Colonic mucosa (tissue), 4 donors: ENCODE measurements around the gene TMEM179. TPM values are rescaled to one million over a fixed set of nuclear protein-coding genes. Genes with fewer than 3 reads are reported as not detected.
A peak's percentile ranks its signal among the peaks of the same experiment; 100 is the strongest.

ENCODE experiments used
- DNase-seq: peaks from one replicate; pipeline ENCODE4 v3.0.0-alpha.2; 2020
- H3K27ac ChIP-seq: fragments of 200-600 bp; one replicate; pipeline ENCODE4 v1.8.0; 2021
- H3K27me3 ChIP-seq: fragments of 200-600 bp; one replicate; pipeline ENCODE4 v1.8.0; 2021
- H3K36me3 ChIP-seq: fragments of 200-600 bp; one replicate; pipeline ENCODE4 v1.8.0; 2021
- H3K4me1 ChIP-seq: fragments of 200-600 bp; one replicate; pipeline ENCODE4 v1.8.0; 2021; ENCODE audit warnings: mild to moderate bottlenecking
- H3K4me3 ChIP-seq: fragments of 200-600 bp; one replicate; pipeline ENCODE4 v1.8.0; 2021
- H3K9ac ChIP-seq, 2 donors: one replicate each; pipeline ENCODE4 v1.7.0; 2013; ENCODE audit warnings: control low read depth in 2 of 2, low read depth in 2 of 2, low read length in 2 of 2
- H3K9me3 ChIP-seq: fragments of 200-600 bp; one replicate; pipeline ENCODE4 v1.8.0; 2021
- CTCF ChIP-seq: fragments of 200-600 bp; IDR thresholded peaks from one replicate; pipeline ENCODE4 v1.8.0; 2022; ENCODE audit warnings: antibody characterized with exemption, mild to moderate bottlenecking
- intact Hi-C: fragments of 100-400 bp; cut with DNase I; formaldehyde crosslinking; loops from one replicate; pipeline ENCODE4 v1.14.1; 2022
- total RNA-seq, 2 donors: library from RNA; stranded (reverse); fragmentation: NEBNext Ultra II Directional in 1 of 2; extraction: Animal tissue kit (Norgen Biotek cat#: 25700) in 1 of 2; gene quantifications; one replicate each; pipeline ENCODE4 v1.2.1, GENCODE V29; 2021
- donor health status: healthy.
- donor health status: DM: no; HTN: no; CAD: no.
- donor health status: DM: no; HTN: no; CAD: no.

The TMEM179 gene
- total RNA-seq, 2 donors from 2014 or later: 0.69 TPM; not detected in 1

- TF ChIP-seq CTCF: no peak
- peak overlapping the region; percentile 47 for H3K27ac ChIP-seq
- no peaks in the 10 kb centered on the region for H3K36me3 ChIP-seq
- peaks cover 6% of the 10 kb centered on the region for H3K4me1 ChIP-seq
- no peak overlapping the region for H3K9ac ChIP-seq
- intact Hi-C loops: no loop called here
- peak; percentile 29 for DNase-seq
- no peaks in the 10 kb centered on the region for H3K27me3 ChIP-seq
- no peak overlapping the region for H3K4me3 ChIP-seq
- no peaks in the 10 kb centered on the region for H3K9me3 ChIP-seq
Observed at GRCh38 chr14:104576232-104576969, 28.2 kb downstream of the TMEM179 start.

- intact Hi-C loops: no loop called here
- DNase-seq: no peak
- no peaks in the 10 kb centered on the region for H3K27me3 ChIP-seq
- H3K4me3 ChIP-seq: no peak overlapping the region
- H3K4me1 ChIP-seq: peaks cover 6% of the 10 kb centered on the region
- no peak overlapping the region for H3K27ac ChIP-seq
- no peak overlapping the region for H3K9ac ChIP-seq
- H3K36me3 ChIP-seq: no peaks in the 10 kb centered on the region
- no peaks in the 10 kb centered on the region for H3K9me3 ChIP-seq
- no peak for TF ChIP-seq CTCF
Observed at GRCh38 chr14:104574978-104575583, 29.5 kb downstream of the TMEM179 start.

- DNase-seq: no peak
- H3K27me3 ChIP-seq: no peaks in the 10 kb centered on the region
- no peak overlapping the region for H3K9ac ChIP-seq
- H3K27ac ChIP-seq: no peak overlapping the region
- no peaks in the 10 kb centered on the region for H3K9me3 ChIP-seq
- intact Hi-C loops: no loop called here
- H3K36me3 ChIP-seq: no peaks in the 10 kb centered on the region
- no peak overlapping the region for H3K4me3 ChIP-seq
- TF ChIP-seq CTCF: no peak
- H3K4me1 ChIP-seq: peaks cover 6% of the 10 kb centered on the region
Observed at GRCh38 chr14:104574536-104574935, 30.0 kb downstream of the TMEM179 start.

DNA sequence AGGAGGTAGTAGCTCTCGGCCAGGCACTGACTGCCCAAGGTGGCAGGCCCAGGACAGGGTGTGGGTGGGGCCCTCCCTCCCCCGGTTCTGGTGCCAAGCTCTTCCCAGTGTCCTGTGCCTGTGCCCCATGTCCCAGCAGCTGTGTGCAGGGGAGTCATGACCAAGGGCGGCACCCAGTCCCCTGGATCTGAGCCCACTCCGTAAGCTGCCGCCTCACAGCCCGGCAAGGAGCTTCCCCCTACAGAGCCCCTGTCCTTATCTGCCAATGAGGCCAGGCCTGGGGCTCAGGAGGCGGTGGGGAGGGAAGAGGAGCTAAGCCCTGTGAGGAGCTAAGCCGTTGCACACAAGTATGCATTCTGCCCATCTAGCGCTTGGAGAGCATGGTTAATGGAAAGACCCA is 30.6 kb downstream of the TMEM179 start:
- Histone ChIP-seq H3K9ac (no peak overlapping the region), H3K4me1 (peaks cover 6% of the 10 kb centered on the region), H3K9me3 (no peaks in the 10 kb centered on the region), H3K27me3 (no peaks in the 10 kb centered on the region), H3K4me3 (no peak overlapping the region), H3K36me3 (no peaks in the 10 kb centered on the region), H3K27ac (no peak overlapping the region)
- intact Hi-C loops: no loop called here
- no peak for TF ChIP-seq CTCF
- DNase-seq: no peak

GRCh38 chr14:104572668-104573067 is 31.9 kb downstream of the TMEM179 start:
- intact Hi-C loops: no loop called here

More at GRCh38 chr14:104572668-104573067, 31.9 kb downstream of the TMEM179 start:
- TF ChIP-seq CTCF: no peak
- H3K27ac ChIP-seq: no peak overlapping the region
- H3K36me3 ChIP-seq: no peaks in the 10 kb centered on the region
- H3K27me3 ChIP-seq: no peaks in the 10 kb centered on the region
- DNase-seq: no peak
- H3K4me1 ChIP-seq: peaks cover 4% of the 10 kb centered on the region
- no peak overlapping the region for H3K9ac ChIP-seq
- no peak overlapping the region for H3K4me3 ChIP-seq
- H3K9me3 ChIP-seq: no peaks in the 10 kb centered on the region
